Stimulated activated CD4-positive, alpha-beta T cell treated with anti-CD3 and anti-CD28 coated beads, Interleukin-15, amount 100 ng/mL, for 48 hours (primary cell): ENCODE measurements around the gene BMPER.

Experiments used
- DNase-seq, 2 donors: peaks; one replicate each; pipeline ENCODE4 v3.0.0-alpha.2; 2020; ENCODE audit warnings: low read depth in 2 of 2

The BMPER gene

GRCh38 chr7:33888166-33888565, 17.2 kb upstream of the BMPER start:
- DNase-seq: no peak

GRCh38 chr7:33892945-33893344, 12.4 kb upstream of the BMPER start:
- no peak for DNase-seq

GRCh38 chr7:33893377-33893776, 12.0 kb upstream of the BMPER start:
- DNase-seq: no peak

GRCh38 chr7:33895025-33895804, 10.1 kb upstream of the BMPER start:
- peak; percentile 37 to 64 for DNase-seq

GRCh38 chr7:33900501-33900900, 4.8 kb upstream of the BMPER start:
- no peak for DNase-seq

- no peak for DNase-seq
These were observed 4.1 kb upstream of the BMPER start for GRCh38 chr7:33901199-33901598.

GRCh38 chr7:33901847-33902246, 3.5 kb upstream of the BMPER start:
- no peak for DNase-seq

- no peak for DNase-seq
These were observed 2.6 kb upstream of the BMPER start for GRCh38 chr7:33902746-33903145.

- peak in 1 of 2 donors; percentile 25 for DNase-seq
These were observed 1.3 kb upstream of the BMPER start for GRCh38 chr7:33903791-33904680.

- no peak for DNase-seq
These were observed 504 bp upstream of the BMPER start for GRCh38 chr7:33904681-33905388.

- no peak for DNase-seq
These were observed 1.4 kb downstream of the BMPER start for GRCh38 chr7:33906697-33907096.

GRCh38 chr7:33907625-33908024, 2.3 kb downstream of the BMPER start:
- no peak for DNase-seq

- DNase-seq: no peak
These were observed 4.0 kb downstream of the BMPER start for GRCh38 chr7:33909318-33909717.

- DNase-seq: no peak
These were observed 4.4 kb downstream of the BMPER start for GRCh38 chr7:33909755-33910154.

GRCh38 chr7:33910756-33911155, 5.4 kb downstream of the BMPER start:
- no peak for DNase-seq

GRCh38 chr7:33916357-33917081, 11.2 kb downstream of the BMPER start:
- DNase-seq: no peak

- no peak for DNase-seq
These were observed 12.3 kb downstream of the BMPER start for GRCh38 chr7:33917661-33918060.

- DNase-seq: no peak
These were observed 13.3 kb downstream of the BMPER start for GRCh38 chr7:33918438-33919143.

GRCh38 chr7:33919449-33919848, 14.1 kb downstream of the BMPER start:
- no peak for DNase-seq

GRCh38 chr7:33921216-33921938, 16.0 kb downstream of the BMPER start:
- DNase-seq: no peak
